Fibroblast of pulmonary artery (primary cell): ENCODE data around the gene RHEBL1.

Source experiments
- DNase-seq: peaks from one replicate; pipeline ENCODE4 v3.0.0-alpha.2; 2010; ENCODE audit warnings: low read depth
- H3K4me3 ChIP-seq: replicated peaks from 2 replicates; pipeline ENCODE4 v1.5.1; 2011; ENCODE audit warnings: low read depth, mild to moderate bottlenecking, control low read depth, low read length, moderate library complexity
- CTCF ChIP-seq: IDR thresholded peaks from 2 replicates; pipeline ENCODE4 v1.5.1; 2011; ENCODE audit warnings: mild to moderate bottlenecking, control low read depth, low read length, inconsistent platforms; ENCODE audit errors: missing control alignments

Gene RHEBL1

GRCh38 chr12:49041881-49042484 lies 27.8 kb downstream of the RHEBL1 start:
- TF ChIP-seq CTCF, result no peak
- no peak for DNase-seq
- H3K4me3 ChIP-seq, result no peak overlapping the region

- TF ChIP-seq CTCF, result no peak
- no peak for DNase-seq
- H3K4me3 ChIP-seq, result no peak overlapping the region
Measured at GRCh38 chr12:49041036-49041880, 28.5 kb downstream of the RHEBL1 start.

- no peak for TF ChIP-seq CTCF
- no peak for DNase-seq
Measured at GRCh38 chr12:49040364-49040855, 29.4 kb downstream of the RHEBL1 start.

GRCh38 chr12:49039421-49040363 lies 30.1 kb downstream of the RHEBL1 start:
- no peak for TF ChIP-seq CTCF
- DNase-seq, result no peak
- H3K4me3 ChIP-seq, result no peak overlapping the region

More at GRCh38 chr12:49040364-49040855, 29.4 kb downstream of the RHEBL1 start:
- no peak overlapping the region for H3K4me3 ChIP-seq

GRCh38 chr12:49038291-49038955 lies 31.4 kb downstream of the RHEBL1 start:
- no peak for TF ChIP-seq CTCF
- no peak overlapping the region for H3K4me3 ChIP-seq
- DNase-seq, result no peak

GRCh38 chr12:49037947-49038237 lies 31.9 kb downstream of the RHEBL1 start:
- no peak overlapping the region for H3K4me3 ChIP-seq
- DNase-seq, result no peak
- TF ChIP-seq CTCF, result no peak
